ENCODE results near the gene ARID3B. TPM values are rescaled to one million over a fixed set of nuclear protein-coding genes. Genes with fewer than 3 reads are reported as not detected.

The ARID3B gene
- total RNA-seq, 1 donor from 2014 or later: 5.6 TPM

DNA sequence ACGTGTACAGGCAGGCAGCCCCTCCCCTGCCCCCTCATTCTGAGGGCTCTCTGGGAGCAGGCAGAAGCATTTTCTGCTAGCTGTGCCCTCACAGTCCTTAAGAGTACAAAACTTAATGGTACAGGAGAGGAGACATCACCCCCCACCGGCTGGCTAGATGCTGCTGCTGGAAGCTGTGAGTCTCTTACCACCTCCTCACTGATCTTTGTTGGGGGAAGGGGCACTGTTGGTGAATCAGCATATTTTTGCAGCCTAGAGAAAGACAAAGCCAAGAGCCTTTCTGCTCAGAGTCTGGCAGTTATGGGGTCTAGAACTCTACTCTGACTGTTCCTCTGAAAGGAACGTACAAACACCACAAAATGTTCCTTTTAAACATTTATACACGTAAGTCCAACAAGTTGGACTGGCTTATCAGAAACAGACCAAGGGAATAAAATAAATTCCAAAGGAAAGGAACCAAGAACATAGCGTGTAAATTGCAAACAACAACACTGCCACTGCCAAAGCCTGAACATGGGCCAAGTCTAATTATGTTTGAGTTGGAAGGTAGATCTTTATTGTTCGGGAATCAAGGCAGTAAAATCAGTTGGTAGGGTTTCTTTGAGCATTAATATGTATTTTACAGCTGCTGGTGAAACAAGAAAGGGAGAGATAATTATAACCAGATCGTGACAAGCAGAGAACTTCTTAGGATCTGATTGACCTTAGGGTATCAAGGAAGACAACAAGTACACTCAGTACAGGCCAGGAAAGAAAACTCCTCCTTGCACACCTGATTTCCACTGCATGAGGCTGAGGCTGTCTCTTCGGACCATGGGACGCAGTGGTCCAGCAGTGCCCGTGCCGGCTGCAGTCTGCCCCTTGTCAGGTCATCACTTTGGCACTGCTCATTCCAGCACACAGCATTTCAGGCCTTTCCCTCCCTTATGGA, 102.0 kb downstream of the ARID3B start:
- DNase-seq (ENCODE audit: low spot score): no peak

DNA sequence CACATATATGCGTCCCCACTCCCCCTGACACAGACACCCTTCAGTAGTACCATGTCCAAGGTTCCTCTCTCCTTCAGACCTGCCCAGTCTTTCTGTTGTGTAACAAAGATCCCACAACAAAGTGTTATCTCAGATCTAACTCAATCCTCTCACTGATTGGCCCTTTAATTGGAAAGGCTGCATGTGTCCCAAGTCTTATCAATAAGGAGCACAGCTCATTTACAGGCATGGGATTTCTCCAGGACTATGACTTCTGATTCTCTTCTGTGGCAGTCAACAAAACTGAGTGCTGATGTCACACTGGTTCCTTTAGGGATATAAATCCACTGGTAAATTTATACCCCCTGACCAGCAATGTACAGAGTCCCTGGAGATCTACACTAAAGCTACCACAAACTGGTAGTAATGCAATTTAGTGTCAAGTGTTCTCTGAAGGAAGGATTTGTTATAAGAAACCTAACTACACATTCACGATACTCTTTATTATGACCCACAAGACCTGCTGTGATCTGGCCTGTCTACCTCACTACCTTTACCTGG, 102.7 kb downstream of the ARID3B start:
- no peak for DNase-seq (ENCODE audit: low spot score)

DNA sequence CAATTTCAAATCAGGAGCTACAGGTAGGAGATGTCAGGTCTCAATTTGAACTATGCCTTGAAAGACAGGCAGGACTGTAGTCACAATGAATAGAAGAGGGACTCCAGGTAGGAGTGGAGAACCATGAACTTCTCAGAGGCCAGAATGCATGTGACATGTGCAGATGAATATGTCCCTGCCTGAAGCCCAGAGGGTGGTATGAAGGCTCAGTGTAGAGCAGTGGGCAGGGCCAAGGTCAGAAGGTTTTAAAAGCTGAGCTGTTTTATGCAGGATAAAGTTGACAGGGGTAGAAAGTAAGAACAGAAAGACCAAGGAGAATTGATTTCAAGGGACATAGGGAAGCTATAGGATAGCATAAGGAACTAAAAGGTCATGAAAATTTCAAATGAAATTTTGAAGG, 105.5 kb downstream of the ARID3B start:
- DNase-seq (ENCODE audit: low spot score): no peak

Other genes with a start within 250 kb of the ARID3B start
- 2.4 TPM for gene CYP11A1, start 173.6 kb upstream of the ARID3B start, total RNA-seq
- gene SEMA7A, start 107.3 kb upstream of the ARID3B start, total RNA-seq: 2.2 TPM
- gene UBL7, start 80.1 kb upstream of the ARID3B start, total RNA-seq: 26.7 TPM
- 82.2 TPM for gene CLK3, start 74.6 kb downstream of the ARID3B start, total RNA-seq
- 40.4 TPM for gene EDC3, start 154.8 kb downstream of the ARID3B start, total RNA-seq
- gene CYP1A1, start 184.3 kb downstream of the ARID3B start, total RNA-seq: not detected
- not detected for gene CYP1A2, start 207.6 kb downstream of the ARID3B start, total RNA-seq
- 61.6 TPM for gene CSK, start 240.9 kb downstream of the ARID3B start, total RNA-seq

Measured in ureter (tissue), 1 donor.